HG02610 (cell line): Measurements from ENCODE around the gene TAX1BP1.
"Not testable (repeated sequence)": the region's sequence is repeated elsewhere in the genome, so short reads cannot be mapped to it uniquely, and the experiment has no call there.

Source experiments
- ATAC-seq: cut with Tn5 transposase; IDR thresholded peaks from one replicate; pipeline ENCODE4 v1.9.1; 2021; ENCODE audit warnings: mild to moderate bottlenecking, moderate library complexity; ENCODE audit not compliant: unreplicated experiment

TAX1BP1 gene

GRCh38 chr7:27737616-27738015, 2.3 kb upstream of the TAX1BP1 start:
- ATAC-seq, result no peak

- ATAC-seq, result peak; percentile 26
Measured at GRCh38 chr7:27739301-27739908, 557 bp upstream of the TAX1BP1 start.

- ATAC-seq, result peak; percentile 80
Measured at GRCh38 chr7:27740449-27741086, 606 bp downstream of the TAX1BP1 start.

GRCh38 chr7:27742091-27742710, 2.2 kb downstream of the TAX1BP1 start:
- ATAC-seq, result not testable (repeated sequence)

GRCh38 chr7:27745064-27745583, 5.2 kb downstream of the TAX1BP1 start:
- peak; percentile 34 for ATAC-seq

GRCh38 chr7:27746486-27746885, 6.5 kb downstream of the TAX1BP1 start:
- ATAC-seq, result no peak

- ATAC-seq, result no peak
Measured at GRCh38 chr7:27746978-27747377, 7.0 kb downstream of the TAX1BP1 start.

GRCh38 chr7:27747589-27748368, 7.8 kb downstream of the TAX1BP1 start:
- ATAC-seq, result no peak

- ATAC-seq, result no peak
Measured at GRCh38 chr7:27750316-27750715, 10.4 kb downstream of the TAX1BP1 start.

- ATAC-seq, result no peak
Measured at GRCh38 chr7:27751888-27752660, 12.1 kb downstream of the TAX1BP1 start.

GRCh38 chr7:27753863-27754262, 13.9 kb downstream of the TAX1BP1 start:
- no peak for ATAC-seq

GRCh38 chr7:27756298-27756697, 16.3 kb downstream of the TAX1BP1 start:
- no peak for ATAC-seq

GRCh38 chr7:27759491-27759890, 19.5 kb downstream of the TAX1BP1 start:
- ATAC-seq, result no peak

- ATAC-seq, result no peak
Measured at GRCh38 chr7:27762062-27762461, 22.1 kb downstream of the TAX1BP1 start.

- ATAC-seq, result no peak
Measured at GRCh38 chr7:27763983-27764508, 24.1 kb downstream of the TAX1BP1 start.

- no peak for ATAC-seq
Measured at GRCh38 chr7:27765841-27766240, 25.9 kb downstream of the TAX1BP1 start.

- no peak for ATAC-seq
Measured at GRCh38 chr7:27767374-27767773, 27.4 kb downstream of the TAX1BP1 start.

GRCh38 chr7:27771111-27771510, 31.1 kb downstream of the TAX1BP1 start:
- no peak for ATAC-seq

- ATAC-seq, result no peak
Measured at GRCh38 chr7:27774717-27775328, 34.9 kb downstream of the TAX1BP1 start.

- ATAC-seq, result no peak
Measured at GRCh38 chr7:27775782-27776181, 35.8 kb downstream of the TAX1BP1 start.
